HG03442 (cell line): ENCODE measurements around the gene DOCK4.

Experiments
- ATAC-seq: cut with Tn5 transposase; IDR thresholded peaks from one replicate; pipeline ENCODE4 v1.9.1; 2021; ENCODE audit warnings: mild to moderate bottlenecking, moderate library complexity; ENCODE audit not compliant: unreplicated experiment

Gene DOCK4

GRCh38 chr7:111840528-111840927, 365.7 kb downstream of the DOCK4 start:
- no peak for ATAC-seq

- no peak for ATAC-seq
Measured at GRCh38 chr7:111839261-111839660, 366.9 kb downstream of the DOCK4 start.

GRCh38 chr7:111836592-111836991, 369.6 kb downstream of the DOCK4 start:
- no peak for ATAC-seq

DNA sequence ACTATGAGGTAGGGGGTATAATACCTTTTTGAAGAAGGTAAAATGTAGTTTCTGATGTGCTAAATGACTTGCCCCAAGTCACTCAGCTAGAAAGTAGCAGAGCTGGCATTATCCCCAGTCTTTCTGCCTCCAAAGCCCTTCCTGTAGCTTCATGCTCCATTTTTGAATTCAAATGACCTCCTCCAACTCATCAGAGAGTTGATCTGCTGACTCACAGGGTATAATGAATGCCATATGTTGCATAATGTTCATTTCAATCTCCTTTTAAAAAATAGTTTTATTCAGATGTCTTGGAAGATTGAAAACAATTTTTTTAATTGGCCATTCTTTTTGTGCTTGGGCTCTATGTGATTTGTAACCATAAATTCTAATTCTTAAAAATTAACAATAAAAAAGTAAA, 371.1 kb downstream of the DOCK4 start:
- no peak for ATAC-seq

DNA sequence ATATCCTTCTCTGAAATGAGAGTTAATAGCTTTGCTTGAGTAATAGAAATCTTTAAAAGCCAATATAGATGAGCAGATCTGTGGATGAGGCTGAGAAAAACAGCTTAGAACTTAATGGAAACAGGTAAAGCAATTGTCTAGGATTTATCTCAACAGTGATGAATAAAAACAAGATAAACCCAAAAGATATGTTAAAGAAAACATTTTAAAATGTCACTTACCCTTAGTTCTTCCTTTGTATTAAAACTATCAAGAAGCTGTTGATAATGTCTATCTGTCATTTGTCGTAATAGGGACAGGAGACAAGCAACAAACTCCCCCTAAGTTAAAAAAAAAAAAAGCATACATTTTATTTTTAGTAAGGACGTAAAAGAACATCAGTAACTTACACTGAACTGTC, 371.8 kb downstream of the DOCK4 start:
- ATAC-seq, result no peak

GRCh38 chr7:111833466-111833865, 372.7 kb downstream of the DOCK4 start:
- no peak for ATAC-seq

DNA sequence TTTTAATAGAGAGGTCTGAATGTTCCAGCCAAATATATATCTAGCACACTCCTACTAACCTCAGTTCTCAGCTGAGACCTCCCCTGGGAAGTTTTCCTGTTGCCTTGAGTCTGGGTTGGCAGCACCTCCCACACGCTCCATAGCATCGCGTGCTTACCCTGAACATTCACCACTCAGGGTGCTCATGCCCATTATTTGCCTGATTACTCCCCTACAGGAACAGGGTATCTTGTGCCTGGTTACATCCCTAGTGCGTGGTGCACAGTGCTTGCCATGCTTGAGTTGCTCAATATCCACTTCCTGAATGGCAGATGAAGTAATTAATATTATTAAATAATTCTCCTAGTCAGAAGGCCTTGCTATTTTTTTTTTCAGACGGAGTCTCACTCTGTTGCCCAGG, 374.0 kb downstream of the DOCK4 start:
- no peak for ATAC-seq

- no peak for ATAC-seq
Measured at GRCh38 chr7:111829221-111829620, 377.0 kb downstream of the DOCK4 start.

DNA sequence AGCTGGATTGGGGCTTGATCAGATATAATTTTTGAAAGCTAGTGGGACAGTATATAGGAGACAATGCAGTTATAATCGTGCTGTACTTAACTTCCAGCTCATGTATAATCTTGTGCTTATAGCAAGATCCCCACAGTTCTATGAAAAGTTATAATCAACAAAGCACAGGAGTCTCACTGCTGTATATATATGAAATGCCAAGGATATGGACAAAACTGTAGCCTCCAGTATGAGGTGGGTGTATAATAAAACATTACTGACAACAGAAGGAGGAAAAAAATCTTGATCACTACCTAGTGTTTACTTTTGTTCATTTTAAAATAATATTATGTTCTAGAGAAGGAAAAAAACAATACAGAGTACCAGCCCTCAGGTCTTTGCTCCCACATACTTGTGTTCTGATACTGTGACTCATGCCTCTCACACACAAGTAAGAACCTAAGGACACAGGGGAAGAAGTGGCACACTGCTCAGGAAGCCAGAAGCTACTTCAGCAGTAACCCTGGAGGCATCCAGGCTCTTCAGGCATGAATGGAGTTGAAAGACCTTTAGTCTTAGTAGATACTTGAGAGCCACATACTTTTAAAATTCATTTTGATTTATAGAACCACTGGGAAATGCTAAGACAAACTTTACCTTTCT, 378.2 kb downstream of the DOCK4 start:
- ATAC-seq, result no peak

GRCh38 chr7:111825046-111825445, 381.2 kb downstream of the DOCK4 start:
- no peak for ATAC-seq

GRCh38 chr7:111823826-111824225, 382.4 kb downstream of the DOCK4 start:
- ATAC-seq, result no peak

DNA sequence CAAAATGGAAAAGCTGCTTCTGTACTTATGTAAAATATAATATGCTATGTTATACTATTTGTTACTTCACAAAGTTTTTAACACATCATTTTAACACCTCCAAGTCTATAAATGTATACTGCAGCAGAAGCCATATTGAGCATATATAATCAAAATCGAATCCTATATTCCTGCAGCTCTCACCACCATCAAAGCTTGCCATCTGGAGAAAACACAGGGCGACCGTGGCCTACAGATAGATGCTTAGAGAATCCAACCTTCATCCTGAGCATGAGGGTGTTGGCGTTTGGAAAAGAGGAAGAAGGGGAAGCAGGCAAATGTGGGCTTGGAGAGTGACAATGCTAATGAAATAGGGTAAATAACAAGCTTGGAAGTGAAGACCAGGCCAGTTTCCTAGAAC, 385.2 kb downstream of the DOCK4 start:
- ATAC-seq, result no peak

DNA sequence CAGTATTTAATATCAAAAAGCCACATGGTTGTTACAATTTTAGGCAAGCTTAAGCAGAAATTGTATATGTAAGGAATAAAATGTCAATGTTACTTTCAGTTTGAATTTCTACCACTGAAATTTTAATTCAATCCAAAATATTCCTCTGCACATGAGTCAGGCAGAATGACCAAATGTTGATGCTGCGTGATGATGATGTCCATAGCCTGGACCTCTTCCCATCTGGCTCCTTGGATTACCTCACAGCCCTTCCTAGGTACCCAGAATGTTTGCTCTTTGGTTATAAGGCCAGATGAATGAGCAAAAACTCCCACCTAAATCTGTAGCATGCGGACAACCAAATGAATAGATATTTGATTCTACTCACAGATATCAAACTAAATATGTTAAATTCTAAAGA, 385.6 kb downstream of the DOCK4 start:
- ATAC-seq, result no peak

DNA sequence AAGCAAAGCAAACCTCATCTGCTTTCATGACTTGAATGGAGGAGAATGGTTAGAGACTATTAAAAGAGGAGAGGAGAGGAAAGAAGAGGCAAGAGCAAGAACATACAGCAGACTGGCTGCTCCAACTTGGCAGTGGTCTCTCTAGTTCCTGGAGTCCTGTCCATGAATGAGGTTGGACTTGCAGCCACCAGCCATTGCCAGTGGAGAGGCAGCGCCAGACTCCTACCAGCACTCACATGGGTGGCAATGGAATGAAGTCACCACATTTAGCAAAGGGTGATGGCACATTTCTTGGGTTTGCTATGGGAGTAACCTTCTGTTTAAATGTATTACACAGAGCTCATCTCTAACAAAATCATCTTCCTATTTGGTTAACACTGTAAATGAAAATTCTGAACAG, 386.1 kb downstream of the DOCK4 start:
- ATAC-seq, result no peak

GRCh38 chr7:111815354-111815753, 390.8 kb downstream of the DOCK4 start:
- no peak for ATAC-seq

DNA sequence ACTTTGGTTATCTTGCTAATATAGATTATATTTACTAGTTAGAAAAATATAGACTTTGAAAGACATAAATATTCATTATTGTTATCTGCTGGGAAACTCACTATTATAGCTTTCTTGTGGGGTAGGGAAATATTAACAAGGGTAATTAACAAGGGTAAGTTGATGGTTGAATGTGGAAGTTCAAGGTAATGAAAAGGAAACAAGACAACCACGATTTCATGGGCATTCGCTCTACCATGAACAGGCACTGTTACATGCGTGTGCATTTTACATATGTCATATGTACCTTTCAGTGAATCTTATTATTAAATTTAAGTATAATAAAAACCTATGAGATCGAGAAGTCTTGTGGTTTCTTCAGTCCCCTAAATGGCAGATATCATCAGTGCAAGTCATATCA, 392.9 kb downstream of the DOCK4 start:
- ATAC-seq, result no peak

DNA sequence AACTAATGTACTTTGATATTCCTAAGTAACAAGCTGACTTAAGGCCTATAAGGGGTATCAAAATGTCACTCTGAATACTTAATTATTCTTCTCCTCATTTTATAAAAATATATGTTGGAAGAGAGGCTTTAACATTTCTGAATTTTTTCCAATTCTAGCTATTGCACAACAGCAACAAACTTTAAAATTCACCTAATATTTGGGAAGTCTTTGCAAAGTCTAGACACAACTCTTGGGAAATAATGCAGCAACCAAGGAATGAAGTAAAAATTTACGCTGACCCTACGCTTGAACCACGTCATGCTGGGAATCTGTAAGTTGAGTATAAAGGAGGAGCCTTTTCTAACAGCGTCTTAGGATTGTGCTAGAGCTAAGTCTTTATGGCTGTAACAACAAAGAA, 400.0 kb downstream of the DOCK4 start:
- no peak for ATAC-seq

DNA sequence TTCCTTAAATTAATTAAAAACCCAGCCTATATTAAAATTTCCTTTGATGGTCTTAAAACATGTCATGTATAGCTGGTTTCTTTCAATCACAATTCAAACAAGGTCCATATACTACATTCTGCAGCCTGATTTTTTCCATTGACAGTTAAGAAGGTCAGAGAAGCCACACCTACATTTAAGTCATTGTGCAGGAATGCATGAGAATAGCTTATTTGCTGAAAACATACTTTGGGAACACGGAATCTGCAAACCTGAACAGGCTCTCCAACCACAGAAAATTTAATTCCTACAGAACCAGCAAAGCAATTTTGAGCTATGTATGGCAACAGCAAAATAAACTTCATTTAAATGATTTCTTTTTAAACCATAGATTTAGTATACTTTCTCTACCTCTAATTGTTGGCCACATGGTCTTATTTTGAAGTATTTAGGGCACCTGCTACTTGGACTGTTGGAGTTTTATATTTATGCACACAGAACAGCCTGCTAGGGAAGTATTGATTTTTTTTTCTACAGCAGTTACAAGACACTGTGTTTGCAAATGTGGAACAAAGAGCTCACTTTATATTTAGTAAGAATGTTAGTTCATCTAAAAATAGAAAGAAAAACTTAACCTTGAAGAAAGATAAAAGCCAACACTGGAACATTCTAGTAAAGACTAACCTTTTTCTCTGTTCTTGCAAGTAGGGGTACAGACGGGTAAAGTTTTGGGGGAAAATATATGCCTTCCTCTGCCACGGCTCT, 403.0 kb downstream of the DOCK4 start:
- ATAC-seq, result no peak

- no peak for ATAC-seq
Measured at GRCh38 chr7:111802194-111802772, 403.9 kb downstream of the DOCK4 start.

GRCh38 chr7:111801277-111801676, 404.9 kb downstream of the DOCK4 start:
- no peak for ATAC-seq

GRCh38 chr7:111796671-111797070, 409.5 kb downstream of the DOCK4 start:
- no peak for ATAC-seq

DNA sequence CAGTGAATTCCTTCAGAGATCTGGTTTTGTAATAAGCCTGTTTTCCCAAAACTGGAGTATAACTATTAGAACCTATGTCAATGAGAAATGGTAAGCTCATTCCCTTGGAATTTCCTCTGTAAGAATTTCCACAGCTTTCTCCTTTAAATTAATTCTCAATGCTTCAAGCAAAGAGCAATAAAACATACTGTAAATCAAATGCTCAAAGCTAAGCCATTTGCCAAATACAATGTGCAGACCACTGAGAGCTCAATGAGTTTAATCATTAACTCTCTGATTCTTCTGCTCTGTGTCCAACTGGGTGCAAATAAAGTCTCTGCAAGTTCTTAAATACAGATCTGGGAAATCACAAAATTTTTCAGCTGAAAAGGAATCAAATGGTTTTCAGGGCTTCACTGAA, 416.3 kb downstream of the DOCK4 start:
- ATAC-seq, result no peak

DNA sequence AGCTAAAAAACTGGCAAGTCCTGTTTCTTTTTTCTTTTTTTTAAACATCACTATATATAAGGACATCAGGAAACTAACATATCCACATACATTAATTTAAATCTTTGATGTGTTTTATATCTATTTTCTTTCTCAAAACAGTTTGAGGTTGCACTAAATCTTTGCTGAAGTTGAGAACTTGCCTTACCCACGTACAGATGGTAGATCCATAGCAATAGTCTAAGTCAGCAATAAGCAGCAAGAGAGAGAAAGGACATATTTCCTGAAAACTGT, 417.2 kb downstream of the DOCK4 start:
- no peak for ATAC-seq
